ENCODE results near the gene PLCB1.
A peak's percentile ranks its signal among the peaks of the same experiment; 100 is the strongest.
"Not testable (repeated sequence)": the region's sequence is repeated elsewhere in the genome, so short reads cannot be mapped to it uniquely, and the experiment has no call there.

The PLCB1 gene

GRCh38 chr20:8844179-8844578 lies 712.1 kb downstream of the PLCB1 start:
- FAIRE-seq = no peak
- no peak for DNase-seq (ENCODE audit: insufficient read length, low spot score)

DNA sequence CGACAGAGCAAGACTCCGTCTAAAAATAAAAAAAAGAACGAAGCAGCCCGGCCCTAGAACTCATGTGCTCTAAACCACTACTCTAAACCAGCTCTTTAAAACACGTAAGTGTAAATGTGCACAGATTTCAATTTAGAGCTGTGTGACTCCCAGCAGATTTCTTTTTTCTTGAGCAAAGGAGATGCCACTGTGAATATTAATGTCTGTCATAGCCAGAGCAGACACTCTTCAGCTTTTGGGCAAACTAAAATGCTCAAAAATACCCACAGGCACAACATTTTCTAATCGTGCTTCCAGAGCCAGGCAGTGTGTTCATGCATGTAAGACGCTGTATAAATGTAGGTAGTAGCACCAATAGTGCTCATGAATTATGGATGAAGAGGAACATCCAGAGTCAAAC lies 717.9 kb downstream of the PLCB1 start:
- FAIRE-seq (no peak), DNase-seq (ENCODE audit: insufficient read length, low spot score) (no peak)

DNA sequence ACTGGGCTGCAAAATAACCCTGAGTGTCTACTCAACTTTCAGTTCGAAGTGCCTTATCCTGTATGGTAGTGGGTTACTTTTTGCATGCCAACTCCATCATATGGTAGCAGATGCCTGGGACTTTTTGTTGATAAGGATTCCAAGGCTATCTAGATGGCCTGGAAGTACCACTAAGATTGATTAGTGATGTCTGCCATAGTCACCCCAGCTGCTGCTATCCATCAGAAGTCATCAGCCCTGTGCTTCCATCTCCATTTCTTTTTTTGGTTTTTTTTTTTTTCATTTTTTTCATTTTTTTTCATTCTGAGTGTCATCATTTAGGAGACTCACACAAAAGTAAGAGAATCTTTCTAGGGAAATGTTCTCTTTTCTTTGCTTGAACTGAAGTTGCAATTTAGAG lies 719.4 kb downstream of the PLCB1 start:
- FAIRE-seq = no peak
- DNase-seq (ENCODE audit: insufficient read length, low spot score) = no peak

- DNase-seq (ENCODE audit: insufficient read length, low spot score); FAIRE-seq: not testable (repeated sequence)
Measured at GRCh38 chr20:8851919-8852318, 719.9 kb downstream of the PLCB1 start.

GRCh38 chr20:8853211-8853610 lies 721.1 kb downstream of the PLCB1 start:
- not testable (repeated sequence) for FAIRE-seq; DNase-seq (ENCODE audit: insufficient read length, low spot score)

DNA sequence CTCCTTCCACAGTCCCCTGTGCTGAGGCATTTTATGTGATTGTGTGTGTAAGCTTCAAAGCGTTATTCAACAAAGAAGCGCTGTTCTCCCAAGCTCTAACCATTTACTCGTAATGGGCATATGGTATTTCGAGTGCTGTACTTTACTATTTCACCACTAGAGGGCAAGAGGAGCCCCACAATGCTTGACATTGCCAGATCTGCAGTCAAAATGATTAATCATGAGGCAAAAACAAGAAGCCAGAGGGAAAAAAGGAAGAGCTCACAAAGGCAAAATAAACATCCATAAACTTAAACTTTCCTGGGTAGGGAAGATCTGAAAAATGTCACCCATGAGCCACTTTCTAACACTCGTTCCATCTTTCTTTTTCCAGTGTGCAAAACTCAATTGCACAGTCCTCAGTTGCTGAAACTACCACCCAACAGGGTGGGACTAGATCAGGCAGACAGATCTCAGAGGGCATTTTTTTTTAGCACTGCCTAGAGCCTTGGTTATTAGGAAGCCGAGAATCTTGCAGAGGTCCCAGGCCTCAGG lies 721.8 kb downstream of the PLCB1 start:
- FAIRE-seq (peak; percentile 80), DNase-seq (ENCODE audit: insufficient read length, low spot score) (peak; percentile 70)

DNA sequence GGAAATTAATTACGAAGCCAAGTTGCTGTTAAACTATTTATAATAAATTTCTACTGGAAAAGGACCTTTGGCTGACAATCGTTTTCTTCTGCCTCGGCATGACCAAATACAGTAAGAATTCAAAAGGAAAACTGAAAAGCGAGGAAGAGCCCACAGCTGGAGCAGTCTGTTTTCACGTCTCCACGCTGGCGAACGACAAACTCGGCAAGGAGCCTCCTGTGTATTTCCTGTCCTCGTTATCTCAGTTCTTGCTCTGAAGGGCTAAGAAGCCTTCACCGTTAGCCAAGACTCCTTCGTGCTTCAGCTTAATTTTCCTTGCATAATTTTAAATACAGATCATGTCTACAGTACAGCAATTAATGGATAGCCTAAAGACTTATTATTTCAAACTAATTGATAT lies 722.5 kb downstream of the PLCB1 start:
- FAIRE-seq = no peak
- peak; percentile 11 for DNase-seq (ENCODE audit: insufficient read length, low spot score)

DNA sequence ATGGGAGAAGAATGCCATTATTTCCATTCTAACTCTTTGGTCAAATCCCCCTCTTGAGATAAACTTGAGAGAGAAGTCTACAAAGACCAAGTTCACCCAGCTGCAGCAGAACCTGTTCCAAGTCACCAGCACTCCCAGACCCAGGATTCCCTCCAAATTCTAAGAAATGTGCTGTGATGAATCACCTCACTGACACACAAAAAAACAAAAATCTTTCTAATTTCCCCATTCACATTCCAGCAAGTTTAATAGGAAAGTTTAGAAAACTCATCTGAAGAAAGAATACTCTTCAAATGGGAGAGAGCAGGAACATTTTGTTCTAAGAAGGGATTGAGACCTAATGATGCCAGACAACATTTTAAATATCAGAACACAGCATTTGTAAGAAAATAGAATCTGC lies 723.2 kb downstream of the PLCB1 start:
- no peak for FAIRE-seq
- no peak for DNase-seq (ENCODE audit: insufficient read length, low spot score)

- no peak for DNase-seq (ENCODE audit: insufficient read length, low spot score)
Measured at GRCh38 chr20:8856668-8857067, 724.6 kb downstream of the PLCB1 start.

GRCh38 chr20:8858181-8858787 lies 726.2 kb downstream of the PLCB1 start:
- FAIRE-seq (peak; percentile 28), DNase-seq (ENCODE audit: insufficient read length, low spot score) (no peak)

More at GRCh38 chr20:8856668-8857067, 724.6 kb downstream of the PLCB1 start:
- no peak for FAIRE-seq

- peak; percentile 36 for DNase-seq (ENCODE audit: insufficient read length, low spot score)
- FAIRE-seq = no peak
Measured at GRCh38 chr20:8860011-8860495, 728.0 kb downstream of the PLCB1 start.

- FAIRE-seq (no peak), DNase-seq (ENCODE audit: insufficient read length, low spot score) (no peak)
Measured at GRCh38 chr20:8862092-8862491, 730.0 kb downstream of the PLCB1 start.

- FAIRE-seq (no peak), DNase-seq (ENCODE audit: insufficient read length, low spot score) (no peak)
Measured at GRCh38 chr20:8865636-8866035, 733.6 kb downstream of the PLCB1 start.

DNA sequence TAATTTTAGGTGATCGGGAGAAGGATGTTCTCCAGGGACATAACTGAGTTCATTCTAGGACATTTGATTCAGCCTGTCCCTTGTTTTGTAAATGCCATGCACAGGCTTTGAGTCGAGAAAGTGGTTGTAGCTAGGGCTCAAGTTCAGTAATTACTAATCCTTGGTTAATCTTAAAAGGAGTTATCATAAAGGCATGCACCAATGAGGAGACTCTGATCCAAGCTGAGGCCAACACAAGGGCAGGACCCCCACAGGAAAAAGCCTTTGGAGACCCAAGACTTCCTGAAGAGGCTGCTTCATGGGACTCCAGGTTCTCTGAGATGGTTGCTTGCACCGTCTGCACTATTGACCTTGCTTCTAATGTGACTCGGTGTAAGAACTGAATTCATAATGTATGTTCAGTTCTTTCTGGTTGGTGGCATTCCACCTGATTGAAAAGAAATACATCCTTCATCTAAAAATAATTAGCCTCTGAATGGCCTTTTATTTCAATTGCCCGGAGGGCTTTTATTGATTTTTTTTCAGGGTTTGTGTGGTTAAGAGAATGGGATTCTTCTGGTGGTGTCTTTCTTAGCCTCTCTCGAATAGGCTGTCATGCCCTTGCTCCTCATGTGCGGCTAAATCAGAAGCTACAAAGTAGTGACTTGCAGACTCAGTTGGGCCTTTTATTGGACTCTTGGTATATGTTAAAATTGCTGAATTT lies 735.1 kb downstream of the PLCB1 start:
- no peak for FAIRE-seq
- DNase-seq (ENCODE audit: insufficient read length, low spot score) = no peak

- FAIRE-seq = no peak
- no peak for DNase-seq (ENCODE audit: insufficient read length, low spot score)
Measured at GRCh38 chr20:8870652-8871051, 738.6 kb downstream of the PLCB1 start.

DNA sequence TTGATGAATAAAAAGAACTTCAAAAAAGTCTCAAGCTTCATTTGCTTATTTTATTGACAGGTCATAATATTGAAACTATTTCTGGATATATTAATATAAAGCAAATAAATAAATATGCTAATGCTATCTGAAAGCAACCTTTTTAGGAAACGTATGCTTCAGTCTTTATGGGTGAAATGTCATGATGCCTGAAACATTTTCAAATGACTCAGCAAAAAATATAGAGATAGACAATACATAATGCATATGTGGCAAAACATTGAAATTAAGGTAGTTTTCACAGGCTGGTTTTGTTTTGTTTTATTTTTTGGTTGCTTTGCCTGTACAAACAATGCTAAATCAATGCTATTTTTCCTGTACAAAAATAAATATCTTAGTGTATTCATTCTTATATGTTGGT lies 742.4 kb downstream of the PLCB1 start:
- FAIRE-seq = no peak

DNA sequence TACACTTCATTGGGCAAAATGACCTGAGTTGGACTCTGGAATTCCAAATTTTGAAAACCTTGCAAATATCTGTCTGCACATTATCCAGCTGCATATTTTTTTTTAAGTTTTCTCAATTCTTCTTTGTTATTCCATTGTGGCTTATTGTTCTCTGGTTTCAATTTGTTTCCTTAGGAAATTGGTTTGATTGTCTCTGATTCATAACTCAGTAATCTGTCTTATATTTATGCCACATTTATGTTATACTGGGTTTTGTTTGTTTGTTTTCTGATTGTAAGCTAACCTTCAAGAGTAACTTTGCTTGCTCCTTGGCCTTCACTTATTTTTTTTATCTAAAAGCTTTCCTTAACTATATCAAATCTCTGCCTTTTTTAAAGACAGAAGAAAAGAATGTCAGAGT lies 743.5 kb downstream of the PLCB1 start:
- FAIRE-seq = no peak
- DNase-seq (ENCODE audit: insufficient read length, low spot score) = no peak

More for the DNA sequence above, 742.4 kb downstream of the PLCB1 start:
- DNase-seq (ENCODE audit: insufficient read length, low spot score) = no peak

- FAIRE-seq = peak; percentile 71
Measured at GRCh38 chr20:8876366-8876765, 744.3 kb downstream of the PLCB1 start.

GRCh38 chr20:8877294-8877693 lies 745.2 kb downstream of the PLCB1 start:
- FAIRE-seq (no peak), DNase-seq (ENCODE audit: insufficient read length, low spot score) (no peak)

More at GRCh38 chr20:8876366-8876765, 744.3 kb downstream of the PLCB1 start:
- no peak for DNase-seq (ENCODE audit: insufficient read length, low spot score)

DNA sequence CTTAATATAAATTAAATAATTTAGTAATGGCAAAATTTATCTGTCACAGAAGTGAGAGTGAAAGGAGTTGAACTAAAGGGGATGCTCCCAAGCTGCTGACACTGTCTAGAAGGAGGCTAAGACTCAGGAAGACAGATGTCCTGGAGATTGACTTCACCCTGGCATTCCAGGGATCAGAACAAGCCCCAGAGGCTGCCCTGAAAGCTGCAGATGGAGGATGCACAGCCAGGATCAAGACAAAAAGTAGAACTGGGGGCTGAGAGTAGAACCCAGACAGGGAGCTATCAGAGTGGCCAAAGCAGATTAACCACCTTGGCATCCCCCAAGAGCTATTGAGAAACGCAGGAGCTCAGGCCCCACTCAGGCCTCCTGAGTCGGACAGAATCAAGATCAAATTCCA lies 747.6 kb downstream of the PLCB1 start:
- DNase-seq (ENCODE audit: insufficient read length, low spot score) = no peak
- no peak for FAIRE-seq

DNA sequence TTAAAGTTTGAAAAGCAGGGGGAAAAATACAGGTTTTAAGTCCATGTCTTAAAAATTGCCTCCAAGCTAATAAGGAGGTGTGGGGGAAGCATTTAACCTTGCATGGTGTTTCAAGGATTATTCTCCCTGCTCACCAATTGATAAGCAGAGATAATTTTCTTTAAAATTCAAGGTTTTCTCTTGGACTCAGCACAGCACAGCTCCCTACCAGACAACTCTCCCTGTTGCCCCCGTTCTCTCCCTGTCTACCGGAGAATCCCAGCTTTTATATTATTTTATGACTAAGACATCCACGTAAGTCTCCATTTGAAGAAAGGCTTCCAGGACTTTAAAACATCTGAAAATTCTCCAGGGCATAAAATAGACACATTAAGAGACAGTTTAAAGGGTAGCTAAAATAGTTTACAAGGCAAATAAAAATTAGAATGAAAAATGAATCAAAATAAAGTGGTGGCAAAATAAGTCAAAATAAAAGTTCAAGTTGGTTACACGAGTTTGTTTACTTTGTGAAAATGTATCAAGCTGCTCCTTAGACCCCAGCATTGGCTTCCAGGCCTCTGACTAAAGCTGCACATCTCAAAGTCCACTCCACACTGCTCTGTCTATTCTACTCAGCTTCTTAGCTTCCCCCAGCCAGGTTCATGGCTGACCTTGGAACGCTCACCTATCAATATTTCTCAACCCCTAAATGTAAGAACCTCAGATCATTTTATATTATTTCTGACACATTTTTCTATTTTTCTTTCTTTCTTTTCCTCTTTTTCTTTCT lies 748.2 kb downstream of the PLCB1 start:
- FAIRE-seq (no peak), DNase-seq (ENCODE audit: insufficient read length, low spot score) (no peak)

Data from HTR-8/SVneo (cell line).